ENCODE results near the gene SDK1. TPM values are rescaled to one million over a fixed set of nuclear protein-coding genes. Genes with fewer than 3 reads are reported as not detected.
"Not testable (repeated sequence)": the region's sequence is repeated elsewhere in the genome, so short reads cannot be mapped to it uniquely, and the experiment has no call there.

SDK1 gene
- total RNA-seq, 1 donor from 2014 or later = 7.5 TPM

DNA sequence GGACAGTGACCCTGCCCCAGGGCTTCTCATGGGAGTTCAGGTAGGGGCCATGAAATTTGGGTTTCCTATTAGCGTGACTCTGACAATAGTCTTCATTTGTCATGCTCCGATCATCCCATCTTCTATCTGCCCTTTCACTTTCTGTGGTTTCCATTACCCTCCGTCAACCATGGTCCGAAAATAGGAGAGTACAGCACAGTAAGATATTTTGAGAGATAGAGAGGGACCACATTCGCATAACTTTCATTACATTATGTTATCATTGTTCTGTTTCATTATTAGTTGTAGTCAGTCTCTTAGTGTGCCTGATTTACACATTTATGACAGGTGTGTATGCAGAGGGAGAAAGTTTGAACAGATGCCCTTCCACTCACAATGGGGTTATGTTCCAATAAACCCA is 649.2 kb downstream of the SDK1 start:
- no peak for DNase-seq (ENCODE audit: low spot score)

DNA sequence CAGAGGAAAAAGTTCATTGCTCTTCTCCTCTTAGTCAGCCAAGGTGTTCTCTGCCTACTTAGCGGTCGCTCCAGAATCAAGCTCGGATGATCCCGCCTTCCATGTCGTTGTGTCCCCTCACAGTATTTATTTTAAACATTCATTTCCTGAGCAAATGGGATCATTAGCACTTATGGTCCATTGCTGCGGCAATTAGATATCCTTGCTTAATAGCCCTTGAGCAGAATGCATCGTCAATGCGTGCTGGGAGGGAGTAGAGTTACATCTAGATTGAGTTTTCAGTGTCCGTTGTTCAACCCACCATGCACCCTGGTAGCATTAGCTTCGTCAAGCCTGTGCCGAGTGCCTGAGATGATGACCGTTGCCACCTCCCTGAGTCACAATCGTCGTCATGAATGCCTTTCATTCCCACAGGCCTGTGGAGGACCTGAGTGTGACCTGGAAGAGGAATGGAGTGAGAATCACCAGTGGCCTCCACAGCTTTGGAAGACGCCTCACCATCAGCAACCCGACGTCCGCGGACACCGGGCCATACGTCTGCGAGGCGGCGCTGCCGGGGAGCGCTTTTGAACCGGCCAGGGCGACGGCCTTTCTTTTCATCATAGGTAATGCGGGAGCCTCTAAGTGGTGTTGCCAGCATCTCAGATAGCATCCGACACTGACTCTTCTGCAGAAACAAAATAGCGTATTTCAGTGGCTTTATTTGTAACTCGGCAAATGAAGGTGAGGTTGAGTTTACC is 650.4 kb downstream of the SDK1 start:
- DNase-seq (ENCODE audit: low spot score) = no peak

DNA sequence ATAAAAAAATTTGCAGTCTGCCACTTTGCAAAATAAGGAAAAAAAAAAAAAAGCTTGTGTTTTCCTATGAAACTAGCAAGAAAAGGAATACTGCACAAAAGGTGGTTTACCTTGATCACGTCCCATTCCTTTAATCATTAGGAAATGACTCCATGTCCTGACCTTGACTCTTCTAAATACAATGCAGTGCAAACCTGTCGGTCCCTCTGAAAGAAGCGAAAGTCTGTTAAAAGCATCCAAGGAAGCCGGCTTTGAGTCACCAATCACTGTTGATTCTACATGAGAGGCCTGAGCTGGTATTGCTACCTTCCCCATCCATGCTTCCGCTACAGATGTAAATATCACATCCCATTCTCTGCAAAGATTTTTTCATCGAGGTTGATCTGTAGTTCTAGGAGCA is 652.1 kb downstream of the SDK1 start:
- DNase-seq (ENCODE audit: low spot score) = no peak

GRCh38 chr7:3953946-3954345 is 652.9 kb downstream of the SDK1 start:
- no peak for DNase-seq (ENCODE audit: low spot score)

GRCh38 chr7:3955026-3955425 is 654.0 kb downstream of the SDK1 start:
- DNase-seq (ENCODE audit: low spot score) = no peak

GRCh38 chr7:3955751-3956696 is 655.0 kb downstream of the SDK1 start:
- no peak for DNase-seq (ENCODE audit: low spot score)

GRCh38 chr7:3956949-3957348 is 655.9 kb downstream of the SDK1 start:
- no peak for DNase-seq (ENCODE audit: low spot score)

DNA sequence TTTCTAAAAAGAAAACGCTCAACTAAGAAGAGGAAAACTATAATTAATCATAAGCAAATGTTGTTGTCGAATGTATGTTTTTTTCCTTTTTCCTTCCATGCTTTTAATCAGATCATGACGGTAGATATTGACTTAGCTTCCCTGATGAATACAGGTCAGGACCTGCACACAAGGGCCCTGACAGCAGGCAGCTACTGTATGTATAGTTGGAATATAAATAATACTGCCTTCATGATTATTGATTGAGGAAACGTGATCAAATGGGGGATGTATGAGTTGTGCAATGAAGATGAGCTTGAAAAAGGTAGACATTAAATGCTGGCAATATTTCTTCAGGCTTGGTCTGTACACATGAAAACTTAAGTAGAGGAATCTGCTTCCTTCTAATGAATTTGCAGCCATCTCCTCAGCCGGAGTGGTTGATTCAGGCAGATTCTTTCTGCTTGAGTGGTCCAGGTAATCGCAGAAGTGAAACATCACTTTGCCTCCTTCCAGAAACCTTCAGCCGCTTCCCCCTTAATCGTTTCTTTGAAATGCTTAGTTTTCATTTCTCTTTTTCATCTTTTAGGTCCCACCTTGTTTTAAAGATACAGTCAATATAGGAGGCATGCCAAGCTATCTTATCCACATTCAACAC is 656.5 kb downstream of the SDK1 start:
- DNase-seq (ENCODE audit: low spot score) = no peak

DNA sequence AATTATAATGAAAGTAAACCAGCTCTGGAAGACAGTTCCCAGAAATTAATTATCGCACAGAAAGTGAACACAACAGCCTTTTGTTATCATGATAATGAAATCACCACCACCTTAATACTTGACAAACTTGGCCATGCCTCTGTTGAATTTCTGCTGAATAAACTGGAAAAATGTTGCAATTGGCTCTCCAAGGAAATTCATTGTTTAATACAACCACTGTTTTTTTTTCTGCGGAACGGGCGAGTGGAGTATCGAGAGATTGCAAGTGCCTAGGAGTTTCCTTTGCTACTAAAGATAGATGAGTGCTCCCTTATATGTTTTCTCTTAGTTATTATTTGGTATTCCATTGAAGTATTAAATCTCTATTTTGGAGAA is 657.0 kb downstream of the SDK1 start:
- no peak for DNase-seq (ENCODE audit: low spot score)

- DNase-seq (ENCODE audit: low spot score) = no peak
Observed at GRCh38 chr7:3959364-3959763, 658.3 kb downstream of the SDK1 start.

- no peak for DNase-seq (ENCODE audit: low spot score)
Observed at GRCh38 chr7:3960050-3960763, 659.2 kb downstream of the SDK1 start.

- DNase-seq (ENCODE audit: low spot score) = no peak
Observed at GRCh38 chr7:3960942-3961341, 659.9 kb downstream of the SDK1 start.

GRCh38 chr7:3961857-3962503 is 660.9 kb downstream of the SDK1 start:
- no peak for DNase-seq (ENCODE audit: low spot score)

- not testable (repeated sequence) for DNase-seq (ENCODE audit: low spot score)
Observed at GRCh38 chr7:3963768-3964167, 662.7 kb downstream of the SDK1 start.

DNA sequence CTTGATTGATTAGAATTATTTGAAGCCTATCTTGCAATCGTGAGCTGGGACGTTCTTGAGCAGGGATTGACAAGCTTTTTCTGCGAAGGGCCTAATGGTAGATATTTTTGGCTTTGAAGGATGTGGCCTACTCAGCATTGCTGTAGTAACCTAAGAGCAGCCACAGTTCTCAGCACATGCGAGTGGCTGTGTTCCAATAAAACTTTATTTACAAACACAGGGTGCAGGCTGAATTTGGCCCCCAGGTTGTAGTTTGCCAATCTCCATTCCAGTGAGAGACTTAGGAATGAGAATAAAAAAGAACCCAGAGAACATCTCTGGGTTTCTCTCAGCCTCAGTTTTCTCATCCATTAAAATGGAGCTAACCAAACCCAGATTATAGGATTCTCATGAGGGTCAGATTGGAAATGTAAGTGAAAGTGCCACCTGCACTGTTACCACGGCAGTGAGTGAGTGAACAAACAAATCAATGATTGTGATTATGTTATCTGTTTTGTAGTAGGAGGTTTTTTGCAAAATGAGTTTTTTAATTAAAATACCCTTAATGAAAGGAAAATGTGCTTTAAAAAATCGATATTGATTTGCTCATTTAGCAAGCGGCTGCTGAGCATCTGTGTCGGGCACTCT is 664.0 kb downstream of the SDK1 start:
- no peak for DNase-seq (ENCODE audit: low spot score)

GRCh38 chr7:3965794-3966395 is 664.8 kb downstream of the SDK1 start:
- DNase-seq (ENCODE audit: low spot score) = no peak

GRCh38 chr7:3968234-3968633 is 667.2 kb downstream of the SDK1 start:
- DNase-seq (ENCODE audit: low spot score) = no peak

- DNase-seq (ENCODE audit: low spot score) = no peak
Observed at GRCh38 chr7:3969286-3969685, 668.2 kb downstream of the SDK1 start.

DNA sequence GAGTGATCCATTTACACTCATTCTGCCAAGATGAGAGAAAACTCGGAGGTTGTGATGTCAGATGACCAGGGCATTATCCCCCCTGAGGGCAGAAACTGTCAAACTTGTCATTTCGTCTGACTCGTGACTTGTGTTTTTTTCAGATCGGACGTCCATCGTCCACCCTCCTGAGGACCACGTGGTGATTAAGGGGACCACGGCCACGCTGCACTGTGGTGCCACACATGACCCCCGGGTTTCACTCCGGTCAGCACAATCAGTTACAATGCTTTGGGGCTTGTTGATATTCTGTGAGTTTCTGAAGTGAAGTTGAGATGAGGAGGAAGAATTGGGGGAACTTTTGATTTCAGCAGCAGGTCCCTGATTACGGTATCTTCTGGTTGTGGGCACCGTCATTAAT is 670.3 kb downstream of the SDK1 start:
- no peak for DNase-seq (ENCODE audit: low spot score)

DNA sequence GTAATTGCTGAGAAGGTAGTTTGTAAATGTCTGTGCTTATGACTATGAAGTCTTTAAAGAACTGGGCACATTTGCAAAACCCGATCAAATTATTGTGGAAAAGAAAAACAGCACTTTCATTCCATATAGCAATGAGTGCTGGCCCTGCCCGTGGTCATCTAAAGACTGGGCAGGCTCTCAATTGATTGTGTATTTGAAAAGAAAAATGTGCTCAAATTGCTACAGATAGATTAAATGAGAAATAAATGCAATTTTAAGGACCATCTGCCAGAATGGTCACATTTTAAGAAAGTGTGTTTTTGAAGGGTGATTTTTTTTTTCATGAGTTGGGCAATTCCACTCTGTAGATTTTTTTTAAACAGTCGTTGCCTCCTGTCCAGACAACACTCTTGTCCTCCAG is 672.2 kb downstream of the SDK1 start:
- DNase-seq (ENCODE audit: low spot score) = no peak

All from mesenteric fat pad (tissue), 1 donor.